ENCODE data around the gene MAST2.
"Not testable (repeated sequence)": the region's sequence is repeated elsewhere in the genome, so short reads cannot be mapped to it uniquely, and the experiment has no call there.

The MAST2 gene

DNA sequence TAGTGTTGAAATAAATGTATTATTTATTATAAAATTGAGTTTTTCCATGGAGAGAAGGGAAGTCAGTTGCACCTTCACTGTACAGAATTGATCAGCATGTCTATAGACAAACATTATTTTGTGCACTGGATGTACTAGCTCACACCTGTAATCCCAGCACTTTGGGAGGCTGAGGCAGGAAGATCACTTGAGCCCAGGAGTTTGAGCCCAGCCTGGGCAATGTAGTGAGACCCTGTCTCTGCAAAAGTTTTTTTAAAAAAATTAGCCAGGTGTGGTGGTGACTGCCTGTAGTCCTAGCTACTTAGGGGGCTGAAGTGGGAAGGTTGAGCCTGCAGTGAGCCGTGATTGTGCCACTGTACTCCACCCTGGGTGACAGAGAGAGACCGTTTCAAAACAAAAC is 87.7 kb downstream of the MAST2 start:
- FAIRE-seq, result no peak

DNA sequence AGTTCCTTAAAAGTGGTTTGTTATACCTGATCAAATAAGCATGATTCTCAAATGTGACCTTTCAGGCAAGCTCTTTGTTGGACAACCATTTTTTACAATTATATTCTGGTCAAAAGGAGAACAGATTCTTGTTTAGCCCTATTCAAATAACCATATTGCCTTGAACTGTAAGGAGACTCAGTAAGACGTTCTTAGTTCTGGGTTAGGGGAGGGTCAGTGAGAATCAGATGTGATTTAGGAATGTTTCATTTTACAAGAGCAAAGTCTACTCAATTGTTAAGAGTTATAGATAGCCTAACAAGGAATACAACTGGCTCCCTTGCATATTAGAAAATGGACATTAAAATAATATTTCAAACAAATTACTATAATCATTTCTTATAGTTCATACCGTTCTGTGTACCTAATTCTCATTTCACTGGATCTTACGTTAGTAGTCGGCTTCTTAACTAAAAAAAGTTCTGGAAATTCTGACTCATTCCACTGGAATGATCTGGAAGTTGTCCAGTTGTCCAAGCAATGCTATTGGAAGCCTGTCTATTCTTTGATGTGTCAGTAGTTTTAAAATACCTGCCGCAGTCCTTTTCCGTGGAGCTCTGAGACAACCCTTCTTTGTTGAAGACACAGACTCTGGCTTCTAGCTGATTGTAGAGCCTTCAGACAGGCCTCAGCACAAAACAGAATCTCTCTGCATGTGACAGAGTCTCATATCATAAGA is 88.8 kb downstream of the MAST2 start:
- DNase-seq (ENCODE audit: low spot score), result peak; percentile 92
- peak; percentile 99 for FAIRE-seq

More for the DNA sequence above, 87.7 kb downstream of the MAST2 start:
- DNase-seq (ENCODE audit: low spot score), result no peak

DNA sequence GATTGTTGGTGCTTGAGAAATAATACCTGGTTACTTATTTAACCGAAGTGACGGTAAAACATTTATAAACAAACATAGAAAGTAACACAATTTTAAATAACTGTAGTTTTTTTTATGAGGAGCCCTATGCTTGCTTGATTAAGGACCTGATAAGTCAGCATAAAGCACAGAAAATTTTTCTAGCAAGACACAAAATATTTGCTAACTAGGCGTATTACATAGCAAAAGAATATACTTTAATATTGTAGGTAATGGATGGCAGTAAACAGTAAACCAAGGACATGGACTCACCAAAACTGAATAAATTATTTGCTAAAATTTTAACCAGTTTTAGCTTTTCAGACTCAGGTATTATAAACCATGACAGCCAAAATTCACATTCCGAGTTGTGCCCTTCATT is 90.9 kb downstream of the MAST2 start:
- DNase-seq (ENCODE audit: low spot score) (no peak), FAIRE-seq (no peak)

DNA sequence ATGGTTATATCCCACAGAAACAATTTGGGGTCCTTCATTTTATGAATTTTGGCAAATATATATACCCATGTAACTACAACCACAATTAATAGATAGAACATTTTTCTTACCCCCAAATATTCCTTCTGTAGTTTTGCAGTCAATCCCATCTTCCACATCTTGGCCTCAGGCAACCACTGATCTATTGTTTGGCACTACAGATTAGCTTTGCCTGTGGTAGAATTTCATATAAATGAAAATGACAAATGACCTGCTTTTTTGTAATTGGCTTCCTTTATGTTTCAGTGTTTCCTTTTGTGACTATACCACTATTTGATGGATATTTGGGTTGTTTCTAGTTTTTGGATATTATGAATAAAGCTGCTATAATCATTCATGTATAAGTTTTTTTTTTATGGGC is 91.5 kb downstream of the MAST2 start:
- FAIRE-seq (no peak), DNase-seq (ENCODE audit: low spot score) (no peak)

DNA sequence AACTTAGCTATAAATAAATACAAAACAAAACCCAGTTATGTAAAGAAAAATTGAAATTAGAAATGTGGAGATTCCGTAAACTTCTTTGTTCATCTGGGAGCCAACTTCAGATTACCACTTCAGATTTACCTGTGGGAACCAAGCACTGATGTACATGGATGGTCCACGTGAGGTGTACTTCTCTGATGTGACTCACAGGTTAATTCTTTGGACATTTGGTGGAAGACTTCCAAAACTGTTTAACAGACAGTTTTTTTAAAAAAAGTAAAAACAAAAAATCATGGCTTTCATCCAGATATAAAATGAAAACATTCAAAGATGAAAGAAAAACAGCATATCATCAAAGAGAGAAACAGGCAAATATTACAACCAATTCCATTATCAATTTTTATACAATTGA is 92.0 kb downstream of the MAST2 start:
- FAIRE-seq (no peak), DNase-seq (ENCODE audit: low spot score) (no peak)

DNA sequence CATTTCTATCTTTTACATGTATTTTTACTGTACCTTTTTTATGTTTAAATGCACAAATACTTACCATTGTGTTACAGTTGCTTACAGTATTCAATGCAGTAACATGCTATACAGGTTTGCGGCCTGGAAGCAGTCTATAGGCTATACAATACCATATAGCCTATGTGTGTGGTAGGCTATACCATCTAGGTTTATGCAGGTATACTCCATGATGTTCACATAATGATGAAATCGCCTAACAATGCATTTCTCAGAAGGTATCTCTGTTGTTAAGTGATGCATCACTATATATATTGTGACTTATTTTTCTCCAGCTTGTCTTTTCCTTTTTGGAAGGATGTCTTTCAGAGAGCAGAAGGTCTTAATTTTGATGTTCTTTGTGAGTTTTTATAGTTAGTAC is 103.5 kb downstream of the MAST2 start:
- FAIRE-seq (no peak), DNase-seq (ENCODE audit: low spot score) (no peak)

DNA sequence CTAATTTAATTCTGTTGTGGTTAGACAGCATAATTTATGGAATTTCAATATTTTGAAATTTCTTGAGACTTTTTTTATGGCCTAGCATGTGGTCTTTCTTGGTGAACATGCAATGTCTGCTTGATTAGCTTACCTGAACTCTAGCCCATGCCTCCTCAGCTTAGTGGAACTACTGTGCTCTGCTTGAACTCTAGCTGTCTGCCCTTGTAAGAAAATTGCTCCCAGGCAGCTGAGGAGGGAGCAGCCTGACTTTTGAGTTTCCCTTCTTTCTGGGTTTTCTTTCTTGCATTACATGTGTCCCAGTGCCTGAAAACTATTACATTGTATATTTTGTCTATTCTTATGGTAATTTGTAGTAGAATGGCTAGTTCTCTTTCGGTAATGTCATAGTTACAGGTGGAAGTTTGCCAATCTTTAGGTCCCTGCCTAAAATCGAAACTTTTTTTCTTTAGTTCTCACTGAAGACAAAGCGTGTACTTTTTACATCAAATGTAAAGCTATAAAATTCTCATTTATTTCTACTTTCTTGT is 105.3 kb downstream of the MAST2 start:
- FAIRE-seq, result no peak
- DNase-seq (ENCODE audit: low spot score), result no peak

DNA sequence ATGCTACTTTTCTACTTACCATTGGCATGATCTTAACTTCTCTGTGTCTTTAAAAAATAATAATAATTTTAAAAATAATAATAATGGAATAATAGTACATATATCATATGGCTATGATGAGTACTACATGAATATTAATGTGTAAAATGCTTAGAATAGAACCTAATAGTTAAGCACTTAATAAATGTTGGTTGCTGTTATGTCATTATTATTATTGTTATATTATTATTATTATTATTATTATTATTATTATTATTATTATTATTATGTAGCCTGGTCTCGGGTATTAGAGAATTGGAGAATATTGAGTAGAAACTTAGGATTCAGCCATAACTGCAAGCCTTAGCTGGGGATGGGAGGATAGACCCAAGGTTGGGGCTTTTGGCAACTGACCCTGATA is 108.2 kb downstream of the MAST2 start:
- DNase-seq (ENCODE audit: low spot score), result no peak
- FAIRE-seq, result no peak

DNA sequence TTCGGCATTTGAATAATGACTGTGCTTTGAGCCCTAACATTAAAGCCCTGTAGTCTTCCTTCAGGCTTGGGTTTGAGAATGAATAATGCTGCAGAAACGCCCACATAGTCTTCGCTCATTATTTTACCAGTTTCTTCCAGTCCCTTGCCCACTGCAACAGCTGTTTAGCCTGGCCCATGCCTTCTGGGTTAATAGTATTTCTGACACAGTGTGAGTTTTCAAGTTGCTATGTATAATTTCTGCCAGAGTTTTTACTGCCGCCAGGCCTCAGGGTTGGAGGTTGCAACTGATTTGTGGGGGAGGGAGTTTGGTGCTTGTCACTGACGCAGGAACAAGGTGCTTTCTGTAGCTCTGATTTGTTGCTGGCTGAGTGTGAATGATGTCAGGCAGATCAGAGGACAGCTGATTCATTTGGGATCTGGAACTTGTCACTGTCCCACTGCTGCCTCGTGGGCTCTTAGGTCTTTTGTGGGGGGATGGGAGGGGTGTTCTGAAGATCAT is 109.8 kb downstream of the MAST2 start:
- DNase-seq (ENCODE audit: low spot score) (no peak), FAIRE-seq (no peak)

DNA sequence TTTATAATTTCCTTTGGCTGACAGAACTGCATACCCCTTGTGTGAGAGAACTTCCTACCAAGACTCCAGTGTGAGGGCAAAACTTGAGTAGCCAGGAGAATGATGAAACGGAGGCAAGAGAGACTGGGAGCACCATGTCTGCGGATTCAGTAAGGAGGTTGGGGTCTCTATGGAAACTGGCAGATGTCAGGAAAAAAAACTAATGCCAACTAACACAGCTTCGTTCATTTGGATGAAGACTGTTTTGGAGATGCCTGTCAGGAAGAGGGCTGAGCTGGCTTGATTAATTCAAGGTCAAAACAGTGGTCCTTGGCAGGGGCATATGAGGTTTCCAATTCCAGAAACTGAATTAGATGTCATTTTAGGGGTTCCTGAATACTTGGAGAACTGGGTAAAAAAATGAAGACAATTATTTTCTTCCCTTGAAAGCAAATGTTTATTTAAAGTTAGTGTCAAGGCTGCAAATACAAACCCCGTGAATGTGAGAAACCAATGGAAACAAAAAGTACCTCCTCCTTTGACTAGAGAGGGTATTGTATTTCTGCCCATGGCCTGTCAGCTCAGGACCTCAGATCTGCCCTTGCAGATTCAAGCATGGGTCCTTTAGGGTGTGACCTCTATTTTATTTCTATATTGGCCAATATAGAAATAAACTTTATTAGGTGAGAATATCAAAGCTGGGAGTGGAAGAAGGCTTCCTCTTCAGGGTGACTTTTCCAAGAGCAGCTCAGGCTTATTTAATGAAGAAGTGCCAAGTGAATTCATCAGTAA is 110.5 kb downstream of the MAST2 start:
- no peak for DNase-seq (ENCODE audit: low spot score)
- no peak for FAIRE-seq

DNA sequence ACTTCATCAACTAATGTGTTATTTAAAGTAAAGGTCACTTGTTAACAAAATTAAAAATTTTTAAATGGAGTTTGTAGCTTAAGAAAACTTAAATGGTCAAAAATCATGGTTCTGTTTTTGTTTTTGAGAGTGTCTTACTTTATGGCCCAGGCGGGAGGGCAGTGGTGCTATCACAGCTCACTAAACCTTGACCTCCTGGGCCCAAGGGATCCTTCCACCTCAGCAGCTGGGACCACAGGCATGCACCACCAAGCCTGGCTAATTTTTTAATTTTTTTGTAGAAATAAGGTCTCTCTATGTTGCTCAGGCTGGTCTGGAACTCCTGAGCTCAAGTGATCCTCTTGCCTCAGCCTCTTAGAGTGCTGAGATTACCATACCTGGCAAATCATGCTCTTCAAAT is 111.4 kb downstream of the MAST2 start:
- FAIRE-seq (no peak), DNase-seq (ENCODE audit: low spot score) (no peak)

DNA sequence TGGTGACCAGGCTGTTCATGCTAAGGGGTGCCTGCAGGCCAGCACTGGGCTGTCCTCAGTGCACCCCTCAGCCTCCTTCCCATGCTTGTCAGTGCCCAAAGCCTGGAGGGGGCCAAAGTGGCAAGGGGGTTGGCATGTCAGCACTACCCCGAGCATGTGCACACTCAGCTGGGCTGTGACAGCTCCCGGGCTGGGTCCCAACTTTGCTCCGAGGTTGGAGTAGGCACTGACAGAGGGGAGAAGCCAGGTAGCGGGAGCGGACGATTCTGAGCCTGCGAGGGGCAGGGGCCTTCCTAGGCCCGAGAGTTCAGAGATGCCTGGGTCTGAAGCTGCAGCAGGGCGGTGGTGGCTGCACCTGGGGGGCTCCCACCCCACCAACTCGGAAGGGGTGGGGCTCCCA is 119.0 kb downstream of the MAST2 start:
- no peak for DNase-seq (ENCODE audit: low spot score)

DNA sequence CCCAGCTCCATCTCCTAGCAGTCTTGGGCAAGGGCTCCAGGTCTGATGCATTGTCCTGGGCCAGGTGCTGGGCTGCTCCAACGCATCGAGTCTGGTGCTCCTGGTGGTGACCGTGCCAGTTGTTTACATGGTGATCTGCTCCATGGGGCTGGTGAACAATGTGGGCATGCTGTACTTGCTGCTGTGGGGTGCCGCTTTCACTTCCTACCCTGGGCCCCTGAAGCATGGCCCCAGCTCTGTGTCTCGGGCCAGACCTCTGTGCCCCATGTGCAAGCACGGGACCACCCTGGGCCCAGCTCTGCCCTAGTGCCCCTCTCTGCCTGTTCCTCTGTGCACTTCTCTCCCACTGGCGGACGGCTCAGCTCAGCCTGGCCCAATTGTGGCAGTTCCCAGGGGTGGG is 119.4 kb downstream of the MAST2 start:
- FAIRE-seq (no peak), DNase-seq (ENCODE audit: low spot score) (no peak)

More for the DNA sequence above, 119.0 kb downstream of the MAST2 start:
- no peak for FAIRE-seq

DNA sequence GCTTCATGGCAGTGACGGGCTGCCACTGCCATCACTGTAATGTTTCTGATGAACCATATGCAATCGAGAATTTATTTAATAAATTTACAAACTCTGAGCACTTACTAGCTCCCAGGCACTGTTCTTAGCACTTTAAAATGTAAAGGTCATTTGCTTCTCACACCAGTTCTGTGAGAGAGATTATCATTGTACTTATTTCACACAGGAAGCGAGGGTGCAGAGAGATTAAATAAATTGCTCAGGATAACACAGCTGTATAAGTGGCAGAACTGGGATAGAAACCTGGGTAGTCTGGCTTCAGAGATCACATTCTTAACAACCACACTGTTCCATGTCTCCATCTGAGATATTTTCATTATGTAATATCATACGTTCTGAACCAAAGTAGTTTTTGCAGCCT is 119.9 kb downstream of the MAST2 start:
- DNase-seq (ENCODE audit: low spot score) (no peak), FAIRE-seq (no peak)

DNA sequence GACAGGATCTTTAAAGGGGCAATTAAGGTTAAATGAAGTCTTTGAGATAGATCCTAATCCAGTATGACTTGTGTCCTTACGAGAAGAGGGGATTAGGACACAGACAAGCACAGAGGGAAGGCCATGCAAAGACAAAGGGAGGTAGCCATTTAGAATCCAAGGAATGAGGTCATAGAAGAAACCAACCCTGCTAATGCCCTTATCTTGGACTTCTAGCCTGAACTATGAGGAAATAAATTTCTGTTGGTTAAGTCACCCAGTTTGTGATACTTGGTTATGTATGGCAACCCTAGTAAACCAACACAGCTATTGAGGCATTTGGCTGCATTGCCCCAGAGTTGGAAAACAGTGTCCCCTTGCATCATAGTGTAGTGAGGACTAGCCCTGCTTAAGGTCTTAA is 121.3 kb downstream of the MAST2 start:
- FAIRE-seq (no peak), DNase-seq (ENCODE audit: low spot score) (peak; percentile 13)

DNA sequence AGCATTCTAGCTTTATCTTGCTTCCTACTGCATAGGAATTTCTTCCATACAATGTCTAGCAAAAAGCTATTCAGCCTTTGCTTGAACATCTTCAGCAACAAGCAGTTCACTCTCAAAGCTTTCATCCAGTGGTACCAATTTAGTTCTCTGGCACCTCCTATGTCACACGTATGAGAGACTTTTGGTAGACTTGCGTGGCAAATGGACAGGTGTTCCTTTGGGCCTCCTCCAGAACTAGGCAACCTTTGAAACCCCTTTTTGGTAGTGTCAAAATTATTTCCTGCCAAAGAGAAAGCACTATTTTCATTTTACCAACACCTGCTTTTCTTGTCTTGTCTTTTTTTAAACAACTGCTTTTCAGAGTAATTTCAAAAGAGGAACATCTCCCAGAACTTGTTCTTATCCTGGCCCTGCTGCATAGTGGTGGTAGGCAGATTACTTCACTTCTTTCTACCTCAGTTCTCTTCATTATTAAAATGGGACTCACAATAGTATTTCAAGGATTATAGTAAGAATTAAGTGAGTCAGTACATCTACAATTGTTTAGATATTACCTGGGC is 122.4 kb downstream of the MAST2 start:
- FAIRE-seq, result no peak
- DNase-seq (ENCODE audit: low spot score), result no peak

DNA sequence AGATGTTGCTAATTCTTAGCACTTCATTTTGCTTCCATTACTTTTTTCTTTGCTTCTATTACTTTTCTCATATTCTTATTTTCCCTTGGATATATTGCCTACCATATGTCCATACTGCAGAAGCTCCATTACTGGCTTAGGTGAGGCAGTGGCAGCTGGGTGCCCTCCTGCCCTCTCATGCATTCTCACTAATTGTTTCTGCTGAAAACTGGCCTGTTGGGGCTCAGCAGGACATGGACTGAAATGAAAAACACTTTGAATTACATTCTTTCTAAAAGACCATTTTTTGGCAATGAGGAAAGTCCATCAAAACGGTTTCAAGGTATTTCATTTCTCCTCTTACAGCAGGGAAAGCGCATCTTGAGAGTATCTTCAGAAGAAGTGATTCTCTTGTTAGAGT is 122.9 kb downstream of the MAST2 start:
- FAIRE-seq (no peak), DNase-seq (ENCODE audit: low spot score) (no peak)

DNA sequence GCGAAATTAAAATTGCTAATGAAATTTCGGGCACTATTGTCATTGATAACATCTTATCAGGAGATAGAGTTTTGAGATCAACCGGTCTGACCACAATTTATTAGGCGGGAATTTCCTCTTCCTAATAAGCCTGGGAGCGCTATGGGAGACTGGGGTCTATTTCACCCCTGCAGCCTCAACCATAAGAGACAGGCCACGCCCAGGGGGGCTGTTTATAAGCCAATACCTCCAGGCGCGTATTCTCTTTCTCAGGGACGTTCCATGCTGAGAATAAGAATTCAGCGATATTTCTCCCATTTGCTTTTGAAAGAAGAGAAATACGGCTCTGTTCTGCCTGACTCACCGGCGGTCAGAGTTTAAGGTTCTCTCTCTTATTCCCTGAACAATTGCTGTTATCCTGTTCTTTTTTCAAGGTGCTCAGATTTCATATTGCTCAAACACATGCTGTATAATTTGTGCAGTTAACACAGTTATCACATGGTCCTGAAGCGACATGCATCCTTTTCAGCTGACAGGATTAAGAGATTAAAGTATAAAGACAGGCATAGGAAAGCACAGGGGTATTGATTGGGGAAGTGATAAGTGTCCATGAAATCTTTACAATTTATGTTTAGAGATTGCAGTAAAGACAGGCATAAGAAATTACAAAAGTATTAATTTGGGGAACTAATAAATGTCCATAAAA is 124.0 kb downstream of the MAST2 start:
- not testable (repeated sequence) for FAIRE-seq; DNase-seq (ENCODE audit: low spot score)

DNA sequence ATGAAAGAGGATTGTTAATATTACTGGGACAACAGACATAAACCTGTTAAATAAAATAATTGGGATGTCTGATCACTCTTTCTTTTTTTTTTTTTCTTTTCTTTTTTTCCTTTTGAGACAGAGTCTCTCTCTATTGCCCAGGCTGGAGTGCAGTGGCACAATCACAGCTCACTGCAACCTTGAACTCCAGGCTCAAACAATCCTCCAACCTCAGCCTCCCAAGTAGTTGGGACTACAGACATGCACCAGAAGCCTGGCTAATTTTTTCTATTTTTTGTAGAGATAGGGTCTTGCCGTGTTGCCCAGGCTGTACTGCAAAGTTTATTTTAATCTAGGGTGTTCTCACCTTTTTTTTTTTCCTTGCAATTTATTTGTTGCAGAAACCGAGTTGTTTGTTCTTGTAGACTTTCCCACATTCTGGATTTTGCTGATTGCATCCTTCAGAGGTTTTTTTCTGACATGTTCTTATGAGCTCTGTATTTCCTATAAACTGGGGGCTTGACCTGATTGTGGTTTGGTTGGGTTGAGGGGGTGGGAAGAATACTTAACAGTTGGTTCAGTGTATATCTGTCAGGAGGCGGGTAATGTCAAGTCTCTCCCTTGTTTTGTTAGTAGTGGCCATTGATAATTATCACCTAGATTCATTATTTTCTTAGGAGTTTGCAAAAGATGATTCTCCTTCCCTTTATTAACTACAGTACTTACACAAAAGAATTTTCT is 125.2 kb downstream of the MAST2 start:
- DNase-seq (ENCODE audit: low spot score) (no peak), FAIRE-seq (no peak)

DNA sequence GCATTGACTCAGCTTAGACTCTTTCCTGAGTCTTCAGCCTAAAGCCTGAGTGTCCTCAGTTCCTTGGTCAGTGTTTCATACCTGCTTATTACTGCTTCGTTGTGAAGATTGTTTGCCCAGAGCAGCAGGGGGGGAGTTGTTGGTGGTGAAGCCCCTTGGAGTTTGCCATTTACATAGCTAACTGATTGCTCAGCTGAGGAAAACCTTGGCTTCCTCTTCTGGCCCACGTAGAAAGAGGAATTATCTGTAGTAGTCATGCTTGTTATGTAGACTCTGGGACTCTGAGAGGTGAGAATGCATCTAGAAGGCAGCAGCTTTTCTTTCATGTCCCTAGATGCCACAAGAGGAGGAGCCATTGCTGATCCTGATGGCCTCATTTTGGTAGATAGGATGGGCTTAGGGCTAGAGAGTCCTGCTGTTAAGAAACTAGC is 125.9 kb downstream of the MAST2 start:
- FAIRE-seq (peak; percentile 84), DNase-seq (ENCODE audit: low spot score) (peak; percentile 91)

All from RCC 7860 (cell line).